GM18517 (cell line): ENCODE measurements around the gene TXNDC2.
"Not testable (repeated sequence)": the region's sequence is repeated elsewhere in the genome, so short reads cannot be mapped to it uniquely, and the experiment has no call there.

Experiments
- ATAC-seq: cut with Tn5 transposase; IDR thresholded peaks from one replicate; pipeline ENCODE4 v1.9.1; 2021; ENCODE audit warnings: mild to moderate bottlenecking, moderate library complexity; ENCODE audit not compliant: unreplicated experiment

Gene TXNDC2

GRCh38 chr18:9878783-9879242 is 7.0 kb upstream of the TXNDC2 start:
- no peak for ATAC-seq

- no peak for ATAC-seq
Measured at GRCh38 chr18:9884090-9884489, 1.7 kb upstream of the TXNDC2 start.

- ATAC-seq: no peak
Measured at GRCh38 chr18:9884532-9885140, 1.1 kb upstream of the TXNDC2 start.

GRCh38 chr18:9886005-9886348 is 204 bp downstream of the TXNDC2 start:
- no peak for ATAC-seq

GRCh38 chr18:9887992-9888391 is 2.2 kb downstream of the TXNDC2 start:
- ATAC-seq: no peak

GRCh38 chr18:9890196-9890595 is 4.4 kb downstream of the TXNDC2 start:
- no peak for ATAC-seq

- ATAC-seq: no peak
Measured at GRCh38 chr18:9890957-9891356, 5.2 kb downstream of the TXNDC2 start.

GRCh38 chr18:9891515-9891914 is 5.7 kb downstream of the TXNDC2 start:
- not testable (repeated sequence) for ATAC-seq

- ATAC-seq: no peak
Measured at GRCh38 chr18:9894454-9895068, 8.8 kb downstream of the TXNDC2 start.

GRCh38 chr18:9897129-9897528 is 11.4 kb downstream of the TXNDC2 start:
- ATAC-seq: no peak

GRCh38 chr18:9897787-9898291 is 12.1 kb downstream of the TXNDC2 start:
- ATAC-seq: not testable (repeated sequence)

- ATAC-seq: no peak
Measured at GRCh38 chr18:9898792-9899549, 13.2 kb downstream of the TXNDC2 start.

GRCh38 chr18:9899550-9899930 is 13.8 kb downstream of the TXNDC2 start:
- ATAC-seq: not testable (repeated sequence)

GRCh38 chr18:9900699-9901098 is 14.9 kb downstream of the TXNDC2 start:
- no peak for ATAC-seq

GRCh38 chr18:9901377-9901776 is 15.6 kb downstream of the TXNDC2 start:
- no peak for ATAC-seq

GRCh38 chr18:9902264-9902663 is 16.5 kb downstream of the TXNDC2 start:
- not testable (repeated sequence) for ATAC-seq

GRCh38 chr18:9902832-9903231 is 17.1 kb downstream of the TXNDC2 start:
- no peak for ATAC-seq

- ATAC-seq: no peak
Measured at GRCh38 chr18:9905401-9905922, 19.7 kb downstream of the TXNDC2 start.

GRCh38 chr18:9906481-9906880 is 20.7 kb downstream of the TXNDC2 start:
- no peak for ATAC-seq

GRCh38 chr18:9907867-9908266 is 22.1 kb downstream of the TXNDC2 start:
- ATAC-seq: no peak

GRCh38 chr18:9910071-9910470 is 24.3 kb downstream of the TXNDC2 start:
- ATAC-seq: no peak

- ATAC-seq: no peak
Measured at GRCh38 chr18:9910661-9911060, 24.9 kb downstream of the TXNDC2 start.
